Endothelial cell of hepatic sinusoid (primary cell): ENCODE measurements around the gene DRAXIN.

ENCODE experiments used
- in situ Hi-C: cut with HindIII; loops from 2 replicates; pipeline ENCODE4 v1.10.0; 2017; ENCODE audit warnings: low sequenced_read_pairs

DRAXIN gene

GRCh38 chr1:11753555-11754208, 62.2 kb downstream of the DRAXIN start:
- in situ Hi-C loops, result no loop called here

- in situ Hi-C loops, result no loop called here
Observed at GRCh38 chr1:11757047-11757446, 65.5 kb downstream of the DRAXIN start.

GRCh38 chr1:11759791-11760190, 68.3 kb downstream of the DRAXIN start:
- in situ Hi-C loops, result no loop called here

- in situ Hi-C loops, result no loop called here
Observed at GRCh38 chr1:11761285-11761684, 69.8 kb downstream of the DRAXIN start.

- in situ Hi-C loops, result no loop called here
Observed at GRCh38 chr1:11761988-11762406, 70.5 kb downstream of the DRAXIN start, which contains the start of gene C1orf167. Gene C1orf167 (plus strand): TSS chr1:11762193. CDS start chr1:11764401, 2,208 bp downstream.

- in situ Hi-C loops, result no loop called here
Observed at GRCh38 chr1:11764115-11764514, 72.6 kb downstream of the DRAXIN start.

GRCh38 chr1:11764519-11764918, 73.0 kb downstream of the DRAXIN start:
- in situ Hi-C loops, result no loop called here

GRCh38 chr1:11765661-11766428, 74.3 kb downstream of the DRAXIN start:
- in situ Hi-C loops, result no loop called here

- in situ Hi-C loops, result no loop called here
Observed at GRCh38 chr1:11766429-11766776, 74.9 kb downstream of the DRAXIN start.

GRCh38 chr1:11767922-11768704, 76.6 kb downstream of the DRAXIN start:
- in situ Hi-C loops, result no loop called here

GRCh38 chr1:11768821-11769220, 77.3 kb downstream of the DRAXIN start:
- in situ Hi-C loops, result no loop called here

- in situ Hi-C loops, result no loop called here
Observed at GRCh38 chr1:11769274-11769673, 77.8 kb downstream of the DRAXIN start.

- in situ Hi-C loops, result loop anchor here (10.0 kb wide), 1 partner anchor 55 kb away; no protein-coding TSS in a partner anchor
Observed at GRCh38 chr1:11770011-11770410, 78.5 kb downstream of the DRAXIN start.

- in situ Hi-C loops, result loop anchor here (10.0 kb wide), 1 partner anchor 57 kb away; no protein-coding TSS in a partner anchor
Observed at GRCh38 chr1:11771481-11772043, 80.1 kb downstream of the DRAXIN start.

GRCh38 chr1:11772458-11772857, 80.9 kb downstream of the DRAXIN start:
- in situ Hi-C loops, result loop anchor here (10.0 kb wide), 1 partner anchor 58 kb away; no protein-coding TSS in a partner anchor

- in situ Hi-C loops, result loop anchor here (10.0 kb wide), 1 partner anchor 60 kb away; no protein-coding TSS in a partner anchor
Observed at GRCh38 chr1:11774753-11775152, 83.2 kb downstream of the DRAXIN start.
